GM23248 (cell line): ENCODE data around the gene RAI14. TPM values are rescaled to one million over a fixed set of nuclear protein-coding genes. Genes with fewer than 3 reads are reported as not detected.
A peak's percentile ranks its signal among the peaks of the same experiment; 100 is the strongest.

Experiments used
- DNase-seq: peaks from one replicate; pipeline ENCODE4 v3.0.0-alpha.2; 2015
- H2AFZ ChIP-seq: fragments of 200-600 bp; sonication (generic); 2 replicates; pipeline ENCODE4 v1.6.1; 2016; ENCODE audit warnings: antibody characterized with exemption
- H3F3A ChIP-seq: fragments of 200-600 bp; sonication (generic); 2 replicates; pipeline ENCODE4 v1.6.1; 2016; ENCODE audit warnings: mild to moderate bottlenecking, antibody characterized with exemption, mixed run types; ENCODE audit not compliant: insufficient read depth
- H3K27ac ChIP-seq: fragments of 200-600 bp; sonication (generic); 2 replicates; pipeline ENCODE4 v1.5.1; 2016; ENCODE audit warnings: mild to moderate bottlenecking
- H3K27me3 ChIP-seq: fragments of 200-600 bp; sonication (generic); replicated peaks from 2 replicates; pipeline ENCODE4 v1.6.1; 2016; ENCODE audit warnings: mild to moderate bottlenecking; ENCODE audit not compliant: insufficient read depth
- H3K36me3 ChIP-seq: fragments of 200-600 bp; sonication (generic); 2 replicates; pipeline ENCODE4 v1.6.1; 2016; ENCODE audit warnings: low read depth, mild to moderate bottlenecking
- H3K4me1 ChIP-seq: fragments of 200-600 bp; sonication (generic); 2 replicates; pipeline ENCODE4 v1.6.1; 2016; ENCODE audit warnings: mild to moderate bottlenecking; ENCODE audit not compliant: insufficient read depth
- H3K4me2 ChIP-seq: fragments of 200-600 bp; sonication (generic); one replicate; pipeline ENCODE4 v1.6.1; 2016; ENCODE audit warnings: mild to moderate bottlenecking; ENCODE audit not compliant: unreplicated experiment
- H3K4me3 ChIP-seq: fragments of 200-600 bp; sonication (generic); 2 replicates; pipeline ENCODE4 v1.5.1; 2016; ENCODE audit warnings: mild to moderate bottlenecking
- H3K79me2 ChIP-seq: fragments of 200-600 bp; sonication (generic); 2 replicates; pipeline ENCODE4 v1.6.1; 2016; ENCODE audit warnings: mild to moderate bottlenecking; ENCODE audit not compliant: insufficient read depth
- H3K9ac ChIP-seq: fragments of 200-600 bp; sonication (generic); 2 replicates; pipeline ENCODE4 v1.6.1; 2016; ENCODE audit warnings: mild to moderate bottlenecking
- H3K9me2 ChIP-seq: fragments of 200-600 bp; sonication (generic); 2 replicates; pipeline ENCODE4 v1.6.1; 2016; ENCODE audit warnings: mixed run types, mild to moderate bottlenecking, moderate library complexity; ENCODE audit not compliant: insufficient read depth
- H3K9me3 ChIP-seq: fragments of 200-600 bp; sonication (generic); one replicate; pipeline ENCODE4 v1.6.1; 2017; ENCODE audit warnings: low read depth
- H4K20me1 ChIP-seq: fragments of 200-600 bp; sonication (generic); 2 replicates; pipeline ENCODE4 v1.6.0; 2016; ENCODE audit not compliant: insufficient read depth
- EZH2 ChIP-seq: fragments of 200-600 bp; sonication (generic); IDR thresholded peaks from 2 replicates; pipeline ENCODE4 v1.6.1; 2018; ENCODE audit warnings: antibody characterized with exemption, mild to moderate bottlenecking; ENCODE audit not compliant: insufficient read depth, poor library complexity, severe bottlenecking
- EZH2phosphoT487 ChIP-seq: fragments of 200-600 bp; sonication (generic); IDR thresholded peaks from 2 replicates; pipeline ENCODE4 v1.6.1; 2018; ENCODE audit warnings: antibody characterized with exemption, moderate library complexity, mild to moderate bottlenecking, low read depth; ENCODE audit not compliant: insufficient read depth
- whole genome bisulfite sequencing, 2 experiments: methylation state at CpG; one replicate each; pipeline ENCODE4 v1.1.6; 2015 to 2017; ENCODE audit warnings: low lambda C conversion rate in 2 of 2, low coverage in 1 of 2; ENCODE audit errors: missing lambda C conversion rate in 2 of 2; 5-methylcytosine and 5-hydroxymethylcytosine counted together
- in situ Hi-C: fragments of 300-500 bp; cut with MboI; formaldehyde crosslinking; loops from 2 replicates; pipeline ENCODE4 v1.15.0; 2020
- polyA plus RNA-seq: library from polyadenylated mRNA; unstranded; fragments of >200 nt; fragmentation: Nextera tagmentation; extraction: Ambion mirVana; gene quantifications from 2 replicates; pipeline ENCODE4 v1.2.1, GENCODE V29; 2016
- total RNA-seq: library from RNA; depleted of rRNA; stranded (reverse); fragments of >200 nt; shearing (Covaris generic); gene quantifications from 2 replicates; pipeline ENCODE4 v1.2.3, GENCODE V29; 2014

RAI14 gene
- total and polyA plus RNA-seq, 2 experiments from 2014 or later = 116 to 124 TPM

DNA sequence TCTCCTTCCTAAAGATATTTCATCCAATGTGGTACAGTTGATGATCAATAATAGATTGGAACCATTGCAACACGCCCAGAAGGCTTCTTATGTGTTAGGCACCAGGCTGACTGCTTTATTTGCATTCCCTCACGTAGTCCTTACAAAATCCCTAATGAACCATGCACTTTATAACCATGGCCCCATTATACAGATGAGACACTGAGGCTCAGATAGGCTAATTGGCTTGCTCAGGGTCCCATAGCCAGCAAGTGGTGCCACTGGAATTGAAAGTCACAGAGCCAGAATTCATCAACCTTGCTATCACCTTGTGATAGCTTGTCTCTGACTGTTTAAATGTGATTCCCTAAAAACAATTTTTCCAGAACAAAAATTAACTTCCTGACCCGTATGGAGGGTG is 27.8 kb upstream of the RAI14 start:
- peak overlapping the region; percentile 59 for H3K27ac ChIP-seq
- DNase-seq = no peak
- H4K20me1 ChIP-seq = no peaks in the 10 kb centered on the region
- no peaks in the 10 kb centered on the region for H3K27me3 ChIP-seq
- 0 out of 2 replicates have a peak overlapping the region, but pooled peaks have one; percentile 12 for H3K4me3 ChIP-seq
- H3K9me2 ChIP-seq = no peaks in the 10 kb centered on the region
- 75 to 78% methylated on average over 3 of the region's 3 CpGs for WGBS, 2 experiments
- 0 out of 2 replicates have a peak overlapping the region, but pooled peaks have one; percentile 27 for H2AFZ ChIP-seq
- H3K79me2 ChIP-seq = no peaks in the 10 kb centered on the region
- TF ChIP-seq EZH2phosphoT487 (no peak), EZH2 (no peak)
- H3K4me1 ChIP-seq = peaks cover 26% of the 10 kb centered on the region
- in situ Hi-C loops = no loop called here
- H3K4me2 ChIP-seq = peak overlapping the region; percentile 46
- 0 out of 2 replicates have a peak overlapping the region, but pooled peaks have one; percentile 31 for H3K9ac ChIP-seq
- H3K36me3 ChIP-seq = no peaks in the 10 kb centered on the region
- peaks cover 12% of the 10 kb centered on the region; the same call in 1 of the 2 replicates for H3F3A ChIP-seq
- H3K9me3 ChIP-seq = no peaks in the 10 kb centered on the region

DNA sequence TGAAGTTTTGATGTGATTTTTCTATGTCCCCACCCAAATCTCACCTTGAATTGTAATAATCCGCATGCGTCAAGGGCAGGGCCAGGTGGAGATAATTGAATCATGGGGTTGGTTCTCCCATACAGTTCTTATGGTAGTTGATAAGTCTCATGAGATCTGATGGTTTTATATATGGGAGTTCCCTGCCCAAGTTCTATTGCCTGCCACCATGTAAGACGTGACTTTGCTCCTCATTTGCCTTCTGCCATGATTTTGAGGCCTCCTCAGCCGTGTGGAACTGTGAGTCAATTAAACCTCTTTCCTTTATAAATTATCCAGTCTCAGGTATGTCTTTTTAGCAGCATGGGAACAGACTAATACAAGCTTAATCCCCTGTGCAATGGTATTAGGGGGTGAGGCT is 25.5 kb upstream of the RAI14 start:
- Histone ChIP-seq H3K79me2 (no peaks in the 10 kb centered on the region), H3K4me3 (no peak overlapping the region), H3K27ac (no peak overlapping the region), H3K9me2 (no peaks in the 10 kb centered on the region), H2AFZ (no peak overlapping the region), H4K20me1 (no peaks in the 10 kb centered on the region), H3K4me1 (peaks cover 26% of the 10 kb centered on the region), H3K36me3 (no peaks in the 10 kb centered on the region), H3K4me2 (no peak overlapping the region), H3K9me3 (no peaks in the 10 kb centered on the region), H3K27me3 (no peaks in the 10 kb centered on the region), H3K9ac (no peak overlapping the region), H3F3A (peaks cover 12% of the 10 kb centered on the region; the same call in 1 of the 2 replicates)
- no peak for TF ChIP-seq EZH2phosphoT487
- TF ChIP-seq EZH2 = no peak
- in situ Hi-C loops = no loop called here
- WGBS, 2 experiments = 92 to 95% methylated on average over 4 of the region's 4 CpGs
- no peak for DNase-seq

DNA sequence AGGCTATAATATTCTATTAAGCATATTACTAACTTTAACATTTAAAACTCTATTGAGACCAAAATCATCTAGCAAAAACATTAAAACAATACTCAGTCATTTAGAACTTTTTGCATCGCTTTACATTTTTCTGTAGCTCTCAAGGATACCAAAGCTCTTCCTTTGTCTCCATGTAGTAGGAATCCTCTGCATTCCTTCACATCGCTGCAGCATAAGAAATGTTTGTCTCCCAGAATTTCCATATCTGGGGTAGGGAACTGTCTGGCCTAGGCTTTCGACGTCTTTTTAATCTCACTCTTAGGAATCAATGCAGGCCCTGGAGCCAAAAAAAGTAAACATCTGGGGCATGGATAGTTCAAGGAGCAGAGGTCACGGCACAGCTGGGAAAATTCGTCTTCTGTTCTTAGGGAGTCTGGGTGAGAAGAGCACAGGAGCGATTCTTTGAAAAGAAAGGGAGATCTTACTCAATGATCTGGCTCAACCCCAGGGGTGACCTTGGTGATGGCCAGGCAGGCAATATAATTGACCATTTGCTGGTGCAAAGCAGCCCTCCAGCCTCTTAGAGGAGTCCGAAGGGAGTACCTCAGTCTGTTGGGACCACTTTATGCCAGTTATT is 23.2 kb upstream of the RAI14 start:
- 76 to 78% methylated on average over 8 of the region's 8 CpGs for WGBS, 2 experiments
- H3K4me3 ChIP-seq = no peak overlapping the region
- no peak overlapping the region for H3K4me2 ChIP-seq
- peaks cover 6% of the 10 kb centered on the region for H3K4me1 ChIP-seq
- H3K9me2 ChIP-seq = no peaks in the 10 kb centered on the region
- no peaks in the 10 kb centered on the region for H3K36me3 ChIP-seq
- H3F3A ChIP-seq = peaks cover 4% of the 10 kb centered on the region; the same call in 1 of the 2 replicates
- no peak overlapping the region for H2AFZ ChIP-seq
- in situ Hi-C loops = no loop called here
- H3K9ac ChIP-seq = no peak overlapping the region
- no peaks in the 10 kb centered on the region for H3K27me3 ChIP-seq
- no peaks in the 10 kb centered on the region for H3K9me3 ChIP-seq
- no peak for TF ChIP-seq EZH2phosphoT487
- TF ChIP-seq EZH2 = no peak
- no peak for DNase-seq
- no peaks in the 10 kb centered on the region for H4K20me1 ChIP-seq
- no peak overlapping the region for H3K27ac ChIP-seq
- H3K79me2 ChIP-seq = no peaks in the 10 kb centered on the region

DNA sequence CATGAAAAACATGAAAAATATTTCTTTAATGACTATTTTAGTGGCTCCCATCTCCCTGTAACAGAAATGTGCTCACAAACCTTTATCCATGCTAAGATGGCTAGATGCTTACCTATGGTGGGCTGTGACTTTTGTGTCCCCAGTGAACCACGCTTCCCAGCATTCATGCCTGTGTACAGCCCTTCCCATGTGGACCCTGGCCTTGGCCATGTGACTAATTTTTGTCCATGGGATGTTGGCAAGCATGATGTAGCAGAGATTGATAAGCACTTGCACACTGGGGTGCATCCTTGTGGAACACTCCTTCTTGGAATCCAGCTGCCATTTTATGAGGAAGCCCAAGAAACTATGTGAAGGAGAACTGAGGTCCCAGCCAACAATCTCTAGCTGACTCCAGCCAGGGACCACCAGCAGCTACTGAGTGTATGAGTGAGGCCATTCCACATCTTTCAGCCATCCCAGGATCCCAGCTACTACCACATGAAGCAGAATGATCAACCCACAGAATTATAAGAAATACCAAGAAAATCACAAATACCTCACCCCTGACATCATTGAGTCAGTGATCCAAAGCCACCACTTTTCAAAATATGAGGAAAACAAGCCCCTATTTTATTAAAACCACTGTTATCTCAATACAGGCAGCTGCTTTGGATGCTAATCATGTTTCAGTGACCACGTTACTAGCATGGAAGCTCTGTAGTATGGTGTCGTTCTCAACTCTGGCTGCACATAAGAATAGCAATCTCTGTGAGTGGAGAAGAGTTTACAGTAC is 16.1 kb upstream of the RAI14 start:
- Histone ChIP-seq H3K4me2 (peak overlapping the region; percentile 31), H3K79me2 (no peaks in the 10 kb centered on the region), H3K9me2 (no peaks in the 10 kb centered on the region), H3K4me3 (no peak overlapping the region), H3K27ac (0 out of 2 replicates have a peak overlapping the region, but pooled peaks have one; percentile 34), H4K20me1 (no peaks in the 10 kb centered on the region), H3K4me1 (no peaks in the 10 kb centered on the region; the same call in 1 of the 2 replicates), H2AFZ (0 out of 2 replicates have a peak overlapping the region, but pooled peaks have one; percentile 25), H3K9ac (no peak overlapping the region), H3K36me3 (no peaks in the 10 kb centered on the region), H3F3A (peaks cover 6% of the 10 kb centered on the region; the same call in 1 of the 2 replicates), H3K9me3 (no peaks in the 10 kb centered on the region), H3K27me3 (no peaks in the 10 kb centered on the region)
- DNase-seq = peak; percentile 43
- 82 to 83% methylated on average over 3 of the region's 3 CpGs for WGBS, 2 experiments
- no peak for TF ChIP-seq EZH2
- TF ChIP-seq EZH2phosphoT487 = no peak
- in situ Hi-C loops = no loop called here
